Panc1 (cell line): Measurements from ENCODE around the gene ACTG1. TPM values are rescaled to one million over a fixed set of nuclear protein-coding genes. Genes with fewer than 3 reads are reported as not detected.
A peak's percentile ranks its signal among the peaks of the same experiment; 100 is the strongest.

ENCODE experiments used
- ATAC-seq: fragments of 200-7000 bp; cut with Tn5 transposase; 2 replicates; pipeline ENCODE4 v1.9.1; 2020; ENCODE audit warnings: mild to moderate bottlenecking, moderate library complexity
- BruUV-seq: library from RNA; stranded (reverse); fragments of 400-500 nt; replicated peaks from 2 replicates; lab custom pipeline; 2021; lab: Mats Ljungman, UMichigan
- CTCF ChIA-PET: fragments of 300-600 bp; sonication (Branson Sonifier 250); formaldehyde crosslinking; loops from one replicate; lab custom pipeline; 2022; ENCODE audit warnings: antibody characterized with exemption; lab: Charles Lee
- POLR2A ChIA-PET: fragments of 300-600 bp; sonication (Branson Sonifier 250); formaldehyde crosslinking; loops from one replicate; lab custom pipeline; 2022; ENCODE audit warnings: antibody characterized with exemption; lab: Charles Lee
- DNase-seq: peaks from one replicate; pipeline ENCODE4 v3.0.0-alpha.2; 2010; ENCODE audit warnings: low read depth, low spot score
- H3K27ac ChIP-seq: 2 replicates; pipeline ENCODE4 v1.5.1; 2011; ENCODE audit warnings: mild to moderate bottlenecking, low read length, inconsistent platforms
- H3K27me3 ChIP-seq: fragments of 200-500 bp; sonication (Bioruptor generic); 2 replicates; pipeline ENCODE4 v1.6.0; 2014; ENCODE audit warnings: low read length, inconsistent platforms; ENCODE audit not compliant: control insufficient read depth, insufficient read depth
- H3K36me3 ChIP-seq: fragments of 200-500 bp; sonication (Bioruptor generic); 2 replicates; pipeline ENCODE4 v1.5.1; 2014; ENCODE audit warnings: inconsistent platforms, mild to moderate bottlenecking, low read length, moderate library complexity; ENCODE audit not compliant: control insufficient read depth, insufficient read depth
- H3K4me1 ChIP-seq: 2 replicates; pipeline ENCODE4 v1.5.1; 2011; ENCODE audit warnings: inconsistent platforms, mild to moderate bottlenecking, low read length, moderate library complexity; ENCODE audit not compliant: control insufficient read depth, insufficient read depth
- H3K4me3 ChIP-seq, 2 experiments: 2 replicates each; pipeline ENCODE4 v1.5.1; 2011 to 2012; ENCODE audit warnings: low read depth in 2 of 2, low read length in 2 of 2, mild to moderate bottlenecking in 2 of 2, inconsistent platforms in 1 of 2, moderate library complexity in 1 of 2
- H3K9me3 ChIP-seq: fragments of 200-500 bp; sonication (Bioruptor generic); 2 replicates; pipeline ENCODE4 v1.5.1; 2014; ENCODE audit warnings: low read depth, mild to moderate bottlenecking, inconsistent platforms, low read length, moderate library complexity; ENCODE audit not compliant: control insufficient read depth, insufficient read depth
- POLR2AphosphoS5 ChIP-seq: IDR thresholded peaks from 2 replicates; pipeline ENCODE4 v1.6.1; 2012; ENCODE audit warnings: mild to moderate bottlenecking, low read depth, low read length, moderate library complexity
- SIN3A ChIP-seq: IDR thresholded peaks from 2 replicates; pipeline ENCODE4 v1.6.1; 2012; ENCODE audit warnings: low read depth, mild to moderate bottlenecking, low read length, moderate library complexity, borderline replicate concordance; ENCODE audit not compliant: insufficient read depth
- TCF7L2 ChIP-seq: IDR thresholded peaks from 2 replicates; pipeline ENCODE4 v1.6.1; 2011; ENCODE audit warnings: mild to moderate bottlenecking, low read depth, low read length, inconsistent platforms
- in situ Hi-C: cut with HindIII; loops from 2 replicates; pipeline ENCODE4 v1.10.0; 2016; ENCODE audit warnings: low sequenced_read_pairs, low pct_unique_long_range_greater_than_20kb
- intact Hi-C: fragments of 100-400 bp; cut with micrococcal nuclease; formaldehyde crosslinking; loops from one replicate; pipeline ENCODE4 v1.10.0; 2022; ENCODE audit not compliant: unreplicated experiment
- total RNA-seq: library from RNA; stranded (reverse); gene quantifications from one replicate; pipeline ENCODE4 v1.2.1, GENCODE V29; 2021; ENCODE audit not compliant: unreplicated experiment
- TF ChIP-seq, protein P1 (sequence below): fragments of 450-650 bp; IDR thresholded peaks from 2 replicates; pipeline ENCODE4 v1.5.1; 2017; ENCODE audit warnings: mild to moderate bottlenecking
- TF ChIP-seq, protein P2 (sequence below), 2 experiments: IDR thresholded peaks; 2 replicates each; pipeline ENCODE4 v1.6.1; 2011 to 2012; ENCODE audit warnings: low read depth in 2 of 2, control low read depth in 1 of 2, low read length in 1 of 2, mild to moderate bottlenecking in 1 of 2, moderate library complexity in 1 of 2; ENCODE audit not compliant: insufficient read depth in 1 of 2

ACTG1 gene
- total RNA-seq, 1 experiment from 2014 or later: 4,502 TPM

DNA sequence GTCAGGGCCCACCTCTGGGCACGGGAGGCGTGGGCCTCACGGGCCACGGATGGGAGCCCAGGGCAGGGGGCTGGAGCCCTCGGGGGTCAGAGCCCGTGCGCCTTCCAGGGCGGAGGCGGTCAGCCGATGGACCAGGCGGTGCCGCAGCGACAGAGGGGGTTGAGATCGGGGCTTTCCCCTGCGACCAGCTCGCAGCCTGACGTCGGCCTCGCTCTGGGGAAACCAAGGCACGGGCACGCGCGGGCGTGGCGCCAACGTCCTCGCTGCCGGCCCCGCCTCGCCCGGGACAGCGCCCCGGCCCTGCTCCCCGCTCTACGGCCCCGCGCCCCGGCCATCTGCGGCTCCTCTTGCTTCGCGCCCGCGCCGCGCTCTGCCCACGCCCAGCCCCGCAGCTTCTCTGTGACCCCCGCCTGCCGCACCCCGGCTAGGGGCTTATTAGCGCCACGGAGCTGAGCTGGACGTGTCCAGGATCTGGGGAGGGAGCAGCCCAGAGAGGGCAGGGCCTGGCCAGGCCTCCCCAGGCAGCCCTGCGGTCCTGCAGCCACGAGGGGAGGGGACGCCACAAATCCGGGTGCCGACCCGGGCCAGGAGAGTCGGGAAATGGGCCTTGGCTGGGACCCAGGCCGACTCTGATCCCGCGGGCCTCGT lies 13.5 kb downstream of the ACTG1 start:
- Histone ChIP-seq H3K4me1 (peaks cover 8% of the 10 kb centered on the region), H3K4me3 (no peak overlapping the region), H3K27ac (no peak overlapping the region), H3K27me3 (no peaks in the 10 kb centered on the region), H3K36me3 (no peaks in the 10 kb centered on the region), H3K9me3 (no peaks in the 10 kb centered on the region)
- TF ChIP-seq POLR2AphosphoS5 (no peak), TCF7L2 (no peak), SIN3A (no peak)
- TF ChIP-seq, protein P1, sequence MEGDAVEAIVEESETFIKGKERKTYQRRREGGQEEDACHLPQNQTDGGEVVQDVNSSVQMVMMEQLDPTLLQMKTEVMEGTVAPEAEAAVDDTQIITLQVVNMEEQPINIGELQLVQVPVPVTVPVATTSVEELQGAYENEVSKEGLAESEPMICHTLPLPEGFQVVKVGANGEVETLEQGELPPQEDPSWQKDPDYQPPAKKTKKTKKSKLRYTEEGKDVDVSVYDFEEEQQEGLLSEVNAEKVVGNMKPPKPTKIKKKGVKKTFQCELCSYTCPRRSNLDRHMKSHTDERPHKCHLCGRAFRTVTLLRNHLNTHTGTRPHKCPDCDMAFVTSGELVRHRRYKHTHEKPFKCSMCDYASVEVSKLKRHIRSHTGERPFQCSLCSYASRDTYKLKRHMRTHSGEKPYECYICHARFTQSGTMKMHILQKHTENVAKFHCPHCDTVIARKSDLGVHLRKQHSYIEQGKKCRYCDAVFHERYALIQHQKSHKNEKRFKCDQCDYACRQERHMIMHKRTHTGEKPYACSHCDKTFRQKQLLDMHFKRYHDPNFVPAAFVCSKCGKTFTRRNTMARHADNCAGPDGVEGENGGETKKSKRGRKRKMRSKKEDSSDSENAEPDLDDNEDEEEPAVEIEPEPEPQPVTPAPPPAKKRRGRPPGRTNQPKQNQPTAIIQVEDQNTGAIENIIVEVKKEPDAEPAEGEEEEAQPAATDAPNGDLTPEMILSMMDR: no peak
- TF ChIP-seq, protein P2, sequence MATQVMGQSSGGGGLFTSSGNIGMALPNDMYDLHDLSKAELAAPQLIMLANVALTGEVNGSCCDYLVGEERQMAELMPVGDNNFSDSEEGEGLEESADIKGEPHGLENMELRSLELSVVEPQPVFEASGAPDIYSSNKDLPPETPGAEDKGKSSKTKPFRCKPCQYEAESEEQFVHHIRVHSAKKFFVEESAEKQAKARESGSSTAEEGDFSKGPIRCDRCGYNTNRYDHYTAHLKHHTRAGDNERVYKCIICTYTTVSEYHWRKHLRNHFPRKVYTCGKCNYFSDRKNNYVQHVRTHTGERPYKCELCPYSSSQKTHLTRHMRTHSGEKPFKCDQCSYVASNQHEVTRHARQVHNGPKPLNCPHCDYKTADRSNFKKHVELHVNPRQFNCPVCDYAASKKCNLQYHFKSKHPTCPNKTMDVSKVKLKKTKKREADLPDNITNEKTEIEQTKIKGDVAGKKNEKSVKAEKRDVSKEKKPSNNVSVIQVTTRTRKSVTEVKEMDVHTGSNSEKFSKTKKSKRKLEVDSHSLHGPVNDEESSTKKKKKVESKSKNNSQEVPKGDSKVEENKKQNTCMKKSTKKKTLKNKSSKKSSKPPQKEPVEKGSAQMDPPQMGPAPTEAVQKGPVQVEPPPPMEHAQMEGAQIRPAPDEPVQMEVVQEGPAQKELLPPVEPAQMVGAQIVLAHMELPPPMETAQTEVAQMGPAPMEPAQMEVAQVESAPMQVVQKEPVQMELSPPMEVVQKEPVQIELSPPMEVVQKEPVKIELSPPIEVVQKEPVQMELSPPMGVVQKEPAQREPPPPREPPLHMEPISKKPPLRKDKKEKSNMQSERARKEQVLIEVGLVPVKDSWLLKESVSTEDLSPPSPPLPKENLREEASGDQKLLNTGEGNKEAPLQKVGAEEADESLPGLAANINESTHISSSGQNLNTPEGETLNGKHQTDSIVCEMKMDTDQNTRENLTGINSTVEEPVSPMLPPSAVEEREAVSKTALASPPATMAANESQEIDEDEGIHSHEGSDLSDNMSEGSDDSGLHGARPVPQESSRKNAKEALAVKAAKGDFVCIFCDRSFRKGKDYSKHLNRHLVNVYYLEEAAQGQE (IDR thresholded peaks at IDR 0.05; ENCODE audit: insufficient read depth in 1 of 2, low read depth in 2 of 2, low read length in 1 of 2): no peak
- in situ Hi-C loops: no loop called here
- BruUV-seq: no TSS peak
- no peak for ATAC-seq
- no peak for DNase-seq
- CTCF ChIA-PET: no interaction called here
- POLR2A ChIA-PET: interaction anchor here (0.6 to 1.0 kb wide), 3 partner anchors 10 to 157 kb away, joined by 5 to 8 read pairs (median 6); no protein-coding TSS in a partner anchor
- intact Hi-C loops: no loop called here

DNA sequence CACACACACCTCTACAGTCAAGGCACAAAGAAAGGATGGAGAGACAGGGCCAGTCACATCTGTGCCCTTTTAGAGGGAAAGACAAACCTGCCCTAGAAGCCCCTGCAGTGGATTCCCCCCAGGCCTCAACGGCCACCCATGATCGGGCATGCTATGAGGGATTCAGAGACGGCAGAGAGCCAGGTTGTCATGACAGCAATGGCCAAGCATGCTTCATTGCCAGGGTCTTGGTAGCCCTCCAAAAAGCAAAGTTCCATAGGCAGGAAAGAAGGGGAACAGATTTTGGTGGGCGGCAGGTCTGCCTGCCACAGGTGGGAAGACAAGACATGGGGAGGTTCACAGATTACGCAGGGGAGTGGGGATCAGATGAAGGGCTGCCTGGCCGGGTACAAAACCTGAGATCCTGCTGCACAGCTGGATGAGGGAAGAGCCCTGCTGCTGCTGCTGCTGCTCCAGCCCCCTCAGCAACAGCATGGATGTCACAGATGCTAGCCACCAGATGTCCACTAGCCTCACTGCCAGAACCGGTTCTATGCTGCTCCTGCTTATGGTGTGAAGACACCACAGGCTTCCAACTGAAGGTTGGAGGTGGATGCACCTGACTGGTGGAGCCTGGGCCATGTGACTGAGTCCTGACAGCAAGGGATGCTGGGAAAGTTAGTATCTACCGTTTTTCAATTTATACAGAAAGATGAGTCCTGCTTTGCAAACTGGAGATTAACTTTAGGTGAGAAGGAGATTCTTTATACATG lies 17.8 kb downstream of the ACTG1 start:
- CTCF ChIA-PET: no interaction called here
- no peak overlapping the region for H3K27ac ChIP-seq
- H3K4me3 ChIP-seq: no peak overlapping the region

More for the DNA sequence above, 17.8 kb downstream of the ACTG1 start:
- BruUV-seq: no TSS peak
- no peak for DNase-seq
- Histone ChIP-seq H3K36me3 (no peaks in the 10 kb centered on the region), H3K27me3 (no peaks in the 10 kb centered on the region), H3K4me1 (peaks cover 16% of the 10 kb centered on the region), H3K9me3 (no peaks in the 10 kb centered on the region)
- intact Hi-C loops: no loop called here
- ATAC-seq: 0 out of 2 replicates have a peak, but pooled peaks have one; percentile 17
- POLR2A ChIA-PET: interaction anchor here (0.7 to 1.0 kb wide), 2 partner anchors 14 to 22 kb away, joined by 4 to 5 read pairs; no protein-coding TSS in a partner anchor
- TF ChIP-seq, protein P1: no peak
- TF ChIP-seq POLR2AphosphoS5: no peak
- TF ChIP-seq, protein P2 (IDR thresholded peaks at IDR 0.05; ENCODE audit: insufficient read depth in 1 of 2, low read depth in 2 of 2, low read length in 1 of 2): no peak
- TF ChIP-seq TCF7L2: no peak
- TF ChIP-seq SIN3A: no peak
- in situ Hi-C loops: no loop called here
